Endothelial cell of umbilical vein (primary cell): Measurements from ENCODE around the gene COL1A2. TPM values are rescaled to one million over a fixed set of nuclear protein-coding genes. Genes with fewer than 3 reads are reported as not detected.

ENCODE experiments used
- BruUV-seq: library from RNA; stranded (reverse); fragments of 400-500 nt; replicated peaks from 2 replicates; lab custom pipeline; 2021; lab: Mats Ljungman, UMichigan
- CTCF ChIA-PET: fragments of 300-600, 350-600 bp; sonication (Branson Sonifier 250); formaldehyde crosslinking; loops from one replicate; lab custom pipeline; 2021; ENCODE audit warnings: antibody characterized with exemption, inconsistent platforms; lab: Charles Lee
- POLR2A ChIA-PET: fragments of 300-600, 350-600 bp; sonication (Branson Sonifier 250); formaldehyde crosslinking; loops from one replicate; lab custom pipeline; 2021; ENCODE audit warnings: antibody characterized with exemption, inconsistent platforms; lab: Charles Lee
- DNase-seq: peaks from one replicate; pipeline ENCODE4 v3.0.0-alpha.2; 2011; ENCODE audit warnings: low read depth, low spot score
- FAIRE-seq: peaks from 2 replicates; lab custom pipeline; 2011; peaks lifted over from hg19 to GRCh38; lab: Jason Lieb, UNC
- H2AFZ ChIP-seq: 2 replicates; pipeline ENCODE4 v1.6.0; 2012; ENCODE audit warnings: low read depth, low read length, control low read depth, inconsistent platforms
- H3K27ac ChIP-seq: 2 replicates; pipeline ENCODE4 v1.5.1; 2011; ENCODE audit warnings: low read depth, mild to moderate bottlenecking, control low read depth, low read length, moderate library complexity; ENCODE audit not compliant: insufficient read depth
- H3K27me3 ChIP-seq, 2 experiments: 2 replicates each; pipeline versions ENCODE4 v1.6.0 to v1.6.1; 2011; ENCODE audit warnings: low read length in 2 of 2, mixed read lengths in 1 of 2; ENCODE audit not compliant: control insufficient read depth in 2 of 2, insufficient read depth in 2 of 2
- H3K36me3 ChIP-seq, 2 experiments: 2 replicates in 1 of 2; 3 replicates in 1 of 2; pipeline ENCODE4 v1.5.1; 2011; ENCODE audit warnings: low read length in 2 of 2, mild to moderate bottlenecking in 1 of 2, moderate library complexity in 1 of 2; ENCODE audit not compliant: control insufficient read depth in 2 of 2, insufficient read depth in 2 of 2; ENCODE audit errors: extremely low read depth in 1 of 2
- H3K4me1 ChIP-seq: 3 replicates; pipeline ENCODE4 v1.5.1; 2011; ENCODE audit warnings: mild to moderate bottlenecking, low read length; ENCODE audit not compliant: control insufficient read depth, insufficient read depth; ENCODE audit errors: extremely low read depth
- H3K4me2 ChIP-seq: 2 replicates; pipeline ENCODE4 v1.6.1; 2011; ENCODE audit warnings: low read length, control low read depth, mixed read lengths; ENCODE audit not compliant: insufficient read depth
- H3K4me3 ChIP-seq, 3 experiments: fragments of 200-600 bp in 1 of 3; sonication (generic), shearing (Covaris generic) in 1 of 3; replicated peaks in 1 of 3; 2 replicates each; pipeline ENCODE4 v1.5.1; 2011 to 2016; ENCODE audit warnings: control low read depth in 3 of 3, low read length in 3 of 3, mild to moderate bottlenecking in 2 of 3, inconsistent platforms in 1 of 3, low read depth in 1 of 3, moderate library complexity in 1 of 3; ENCODE audit not compliant: insufficient read depth in 1 of 3
- H3K79me2 ChIP-seq: 2 replicates; pipeline ENCODE4 v1.6.0; 2012; ENCODE audit warnings: low read length, inconsistent platforms; ENCODE audit not compliant: control insufficient read depth, insufficient read depth
- H3K9ac ChIP-seq: replicated peaks from 2 replicates; pipeline ENCODE3; 2011; ENCODE audit warnings: low read length, control low read depth; ENCODE audit not compliant: insufficient read depth; ENCODE audit errors: extremely low read depth
- H3K9me1 ChIP-seq: replicated peaks from 3 replicates; pipeline ENCODE4 v1.6.0; 2011; ENCODE audit warnings: mild to moderate bottlenecking, low read length; ENCODE audit not compliant: control insufficient read depth, insufficient read depth; ENCODE audit errors: extremely low read depth
- H3K9me3 ChIP-seq: replicated peaks from 2 replicates; pipeline ENCODE4 v1.5.1; 2012; ENCODE audit warnings: low read length, inconsistent platforms; ENCODE audit not compliant: control insufficient read depth, insufficient read depth
- H4K20me1 ChIP-seq: replicated peaks from 2 replicates; pipeline ENCODE3; 2011; ENCODE audit warnings: mild to moderate bottlenecking, low read length; ENCODE audit not compliant: control insufficient read depth, insufficient read depth; ENCODE audit errors: extremely low read depth
- CTCF ChIP-seq, 2 donors: IDR thresholded peaks; 1 replicate in 1 of 2; 2 replicates in 1 of 2; pipeline ENCODE4 v1.5.1; 2011; ENCODE audit warnings: low read length in 2 of 2, mild to moderate bottlenecking in 2 of 2, moderate library complexity in 2 of 2, control low read depth in 1 of 2, inconsistent platforms in 1 of 2, low read depth in 1 of 2; ENCODE audit not compliant: insufficient read depth in 1 of 2; ENCODE audit errors: extremely low read depth in 1 of 2
- EZH2 ChIP-seq: IDR thresholded peaks from 2 replicates; pipeline ENCODE4 v1.6.1; 2012; ENCODE audit warnings: borderline replicate concordance, low read depth, mild to moderate bottlenecking, moderate library complexity, low read length, inconsistent platforms; ENCODE audit not compliant: severe bottlenecking
- FOS ChIP-seq: IDR thresholded peaks from 2 replicates; pipeline ENCODE4 v1.6.1; 2011; ENCODE audit warnings: mild to moderate bottlenecking, low read length, moderate library complexity, borderline replicate concordance; ENCODE audit not compliant: insufficient read depth
- GATA2 ChIP-seq: IDR thresholded peaks from 2 replicates; pipeline ENCODE4 v1.7.0; 2011; ENCODE audit warnings: low read depth, mild to moderate bottlenecking, moderate library complexity, mixed read lengths, low read length; ENCODE audit not compliant: insufficient read length, insufficient read depth
- JUN ChIP-seq: IDR thresholded peaks from 2 replicates; pipeline ENCODE4 v1.6.1; 2011; ENCODE audit warnings: borderline replicate concordance, low read depth; ENCODE audit not compliant: insufficient read length, insufficient read depth
- MAX ChIP-seq: IDR thresholded peaks from 2 replicates; pipeline ENCODE4 v1.6.1; 2011; ENCODE audit not compliant: insufficient read depth, insufficient read length
- MYC ChIP-seq: IDR thresholded peaks from one replicate; pipeline ENCODE4 v1.6.1; 2011; ENCODE audit warnings: mild to moderate bottlenecking, low read depth, low read length
- POLR2A ChIP-seq: IDR thresholded peaks from 2 replicates; pipeline ENCODE4 v1.6.1; 2012; ENCODE audit warnings: low read depth, mild to moderate bottlenecking, control low read depth, low read length
- POLR2AphosphoS5 ChIP-seq: IDR thresholded peaks from 2 replicates; pipeline ENCODE4 v1.6.1; 2012; ENCODE audit warnings: low read depth, mild to moderate bottlenecking, control low read depth, low read length, moderate library complexity; ENCODE audit not compliant: insufficient read depth
- dilution Hi-C: fragments of 300-500 bp; cut with MboI; formaldehyde crosslinking; loops from one replicate; pipeline ENCODE4 v1.15.0; 2019; ENCODE audit warnings: low sequenced_read_pairs; ENCODE audit not compliant: extremely low pct_ligation_motif_present
- intact Hi-C: fragments of 100-400 bp; cut with micrococcal nuclease; formaldehyde crosslinking; loops from one replicate; pipeline ENCODE4 v1.10.0; 2022
- polyA plus RNA-seq, 4 experiments: library from polyadenylated mRNA; depleted of rRNA in 3 of 4; stranded (reverse) in 3 of 4; unstranded in 1 of 4; fragments of >200 nt; gene quantifications; 2 replicates each; pipeline versions ENCODE4 v1.2.1 to v1.2.3, GENCODE V29; 2011 to 2012; ENCODE audit warnings: missing spikeins in 1 of 4
- total RNA-seq: library from RNA; stranded (reverse); gene quantifications from 2 replicates; pipeline ENCODE4 v1.2.3, GENCODE V29; 2021

Gene COL1A2
- total and polyA plus RNA-seq, 2 donors (not counting 3 experiments of a cell fraction or from before 2014, with no cell fraction given) = 28.9 to 40.8 TPM

- no peak overlapping the region for H3K4me2 ChIP-seq
- H3K27me3 ChIP-seq = no peaks in the 10 kb centered on the region
- H3K36me3 ChIP-seq = no peaks in the 10 kb centered on the region
- dilution Hi-C loops (no loop called here), intact Hi-C loops (no loop called here)
- DNase-seq (no peak), FAIRE-seq (no peak)
- ChIA-PET POLR2A (no interaction called here), CTCF (interaction anchor here (0.5 to 3.8 kb wide), 4 partner anchors 9 to 95 kb away, joined by 3 to 32 read pairs (median 6); partner anchors contain the start of gene COL1A2)
- no TSS peak for BruUV-seq
- TF ChIP-seq CTCF (IDR thresholded peaks at IDR 0.05; ENCODE audit: extremely low read depth in 1 of 2, insufficient read depth in 1 of 2, low read depth in 1 of 2, low read length in 2 of 2) = no peak
- TF ChIP-seq POLR2A = no peak
- no peak for TF ChIP-seq MYC
- TF ChIP-seq MAX = no peak
- TF ChIP-seq JUN = no peak
- TF ChIP-seq POLR2AphosphoS5 = no peak
- no peak for TF ChIP-seq FOS
- TF ChIP-seq GATA2 = no peak
- no peak for TF ChIP-seq EZH2
- no peaks in the 10 kb centered on the region for H3K79me2 ChIP-seq
- no peaks in the 10 kb centered on the region for H3K9me1 ChIP-seq
- no peaks in the 10 kb centered on the region for H4K20me1 ChIP-seq
- H3K9me3 ChIP-seq = no peaks in the 10 kb centered on the region
- no peak overlapping the region for H3K27ac ChIP-seq
- no peaks in the 10 kb centered on the region for H3K4me1 ChIP-seq
- no peak overlapping the region for H3K4me3 ChIP-seq
- H3K9ac ChIP-seq = no peak overlapping the region
- no peak overlapping the region for H2AFZ ChIP-seq
Observed at GRCh38 chr7:94384315-94384714, 10.4 kb upstream of the COL1A2 start.
